ENCODE results near the gene SLC19A1.

SLC19A1 gene

DNA sequence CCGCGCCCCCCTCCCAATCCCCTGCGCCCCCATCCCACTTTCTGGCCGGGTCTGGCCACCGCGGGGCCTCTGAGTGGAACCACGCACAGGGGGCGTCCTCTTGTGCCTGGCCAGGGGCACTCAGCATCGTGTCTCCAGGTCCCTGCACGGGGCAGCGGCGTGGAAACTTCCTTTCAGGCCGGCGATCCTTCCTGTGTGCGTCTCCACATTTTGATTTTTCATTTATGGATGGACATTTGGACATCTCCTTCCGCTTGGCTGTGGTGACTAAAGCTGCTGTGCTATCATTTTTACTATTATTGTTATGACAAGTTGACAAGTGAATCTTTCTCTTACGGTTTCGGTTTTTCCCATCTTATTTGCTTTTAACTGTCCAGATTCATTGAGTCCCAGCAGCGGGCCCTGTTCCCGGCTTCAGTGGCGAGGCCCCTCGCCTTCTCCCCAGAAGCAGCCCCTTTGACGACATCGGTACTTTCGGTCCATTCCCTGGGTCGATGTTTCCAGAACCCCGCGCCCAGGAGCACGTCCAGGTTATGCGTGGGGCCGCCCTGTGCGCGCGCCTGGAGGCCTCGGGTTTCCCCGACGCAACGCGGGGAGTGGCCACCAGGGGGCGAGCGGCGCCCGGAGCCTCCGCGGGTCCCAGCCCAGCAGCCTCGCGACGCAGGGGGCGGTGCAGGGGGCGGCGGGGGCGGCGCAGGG, 12.4 kb upstream of the SLC19A1 start:
- no peaks in the 10 kb centered on the region for H3K27me3 ChIP-seq (ENCODE audit: insufficient read depth, low read length)
- H3K36me3 ChIP-seq (ENCODE audit: insufficient read depth, low read depth, low read length), result no peaks in the 10 kb centered on the region
- no peak overlapping the region; the same call in 1 of the 2 replicates for H3K9ac ChIP-seq (ENCODE audit: low read depth, low read length)
- H3K4me1 ChIP-seq (ENCODE audit: insufficient read depth, low read length), result peaks cover 3% of the 10 kb centered on the region; the same call in 1 of the 2 replicates
- H3K9me3 ChIP-seq (ENCODE audit: insufficient read depth, low read depth, low read length), result no peaks in the 10 kb centered on the region
- peak overlapping the region; percentile 61 for H3K4me3 ChIP-seq (ENCODE audit: low read length)
- H3K27ac ChIP-seq (ENCODE audit: low read length), result no peak overlapping the region

DNA sequence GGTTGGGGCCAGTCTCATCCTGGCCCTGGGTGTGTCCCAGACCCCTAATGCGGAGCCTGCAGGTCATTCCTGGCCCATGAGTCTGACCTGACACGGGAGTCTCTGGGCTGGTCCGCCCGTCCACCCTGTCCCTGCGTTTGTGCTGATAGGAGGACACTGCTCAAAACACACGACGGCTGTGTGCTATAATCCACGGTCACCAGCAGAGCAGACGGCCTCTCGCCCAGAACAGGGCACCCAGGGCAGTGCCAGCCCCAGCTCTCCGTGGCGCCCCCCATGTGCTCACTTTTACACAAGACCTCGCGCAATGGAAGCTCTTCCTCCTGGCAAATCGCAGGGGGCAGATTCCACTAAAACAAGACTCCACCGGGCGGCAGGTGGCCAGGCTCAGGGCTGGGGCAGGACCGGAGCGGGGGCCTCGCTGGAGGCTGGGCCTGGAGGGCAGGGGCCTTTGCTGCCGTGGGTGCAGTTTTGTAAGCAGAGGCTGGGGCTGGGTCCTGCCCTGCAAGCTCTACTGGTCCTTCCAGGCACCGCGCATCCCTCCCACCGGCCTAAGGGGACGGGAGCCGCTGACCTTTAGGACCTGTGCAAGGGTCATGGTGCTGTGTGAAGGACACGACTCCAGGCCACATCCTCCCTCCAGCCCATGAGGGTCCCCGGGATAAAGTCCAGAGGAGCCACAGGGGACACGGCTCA, 10.6 kb upstream of the SLC19A1 start:
- no peaks in the 10 kb centered on the region for H3K36me3 ChIP-seq (ENCODE audit: insufficient read depth, low read depth, low read length)
- no peaks in the 10 kb centered on the region for H3K27me3 ChIP-seq (ENCODE audit: insufficient read depth, low read length)
- H3K27ac ChIP-seq (ENCODE audit: low read length), result no peak overlapping the region
- H3K4me1 ChIP-seq (ENCODE audit: insufficient read depth, low read length), result peaks cover 3% of the 10 kb centered on the region; the same call in 1 of the 2 replicates
- no peaks in the 10 kb centered on the region for H3K9me3 ChIP-seq (ENCODE audit: insufficient read depth, low read depth, low read length)
- H3K9ac ChIP-seq (ENCODE audit: low read depth, low read length), result no peak overlapping the region
- H3K4me3 ChIP-seq (ENCODE audit: low read length), result no peak overlapping the region

DNA sequence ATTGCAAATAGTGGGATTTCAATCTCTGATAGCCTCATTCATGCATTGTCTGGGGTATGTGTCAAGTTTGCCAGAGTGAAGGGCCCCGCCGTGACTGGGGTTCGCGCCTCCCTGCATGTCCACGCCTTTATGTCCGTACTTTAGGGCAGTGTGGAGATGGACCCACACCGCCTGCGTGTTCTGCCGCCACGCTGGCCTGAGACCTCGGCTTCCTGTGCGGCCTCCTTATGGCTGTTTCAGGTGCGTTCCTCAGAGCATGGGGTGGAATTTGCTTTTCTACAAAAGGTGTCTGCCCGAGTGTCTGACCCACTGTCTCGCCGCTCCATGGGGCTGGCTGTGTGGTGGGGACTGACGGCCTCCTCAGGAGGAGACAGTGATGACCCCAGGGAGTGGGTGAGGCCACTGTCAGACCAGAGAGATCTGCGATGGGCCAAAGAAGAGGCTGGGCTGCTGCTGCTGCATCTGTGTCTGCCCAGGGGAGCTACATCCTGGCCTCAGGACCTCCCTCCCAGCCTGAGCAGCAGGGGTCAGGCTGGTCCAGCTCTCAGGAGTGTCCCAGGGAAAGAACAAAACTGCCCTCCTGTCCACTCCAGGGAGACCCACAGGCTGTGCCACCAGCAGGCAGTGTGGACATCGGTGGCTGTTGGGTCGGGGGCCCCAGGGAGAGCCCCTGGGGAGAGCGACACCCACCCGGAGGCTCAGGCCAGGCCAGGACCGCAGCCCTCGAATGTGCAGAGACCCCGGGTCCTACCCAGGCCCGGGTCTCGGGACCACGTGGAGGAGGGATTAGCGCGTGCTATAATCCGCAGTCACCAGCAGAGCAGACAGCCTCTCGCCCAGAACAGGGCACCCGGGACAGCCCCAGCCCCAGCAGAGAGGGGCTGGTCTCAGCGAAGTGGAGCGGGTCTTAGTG, 9.8 kb upstream of the SLC19A1 start:
- H3K4me1 ChIP-seq (ENCODE audit: insufficient read depth, low read length), result peaks cover 3% of the 10 kb centered on the region; the same call in 1 of the 2 replicates
- H3K9ac ChIP-seq (ENCODE audit: low read depth, low read length), result no peak overlapping the region
- no peaks in the 10 kb centered on the region for H3K27me3 ChIP-seq (ENCODE audit: insufficient read depth, low read length)
- no peak overlapping the region for H3K27ac ChIP-seq (ENCODE audit: low read length)
- no peaks in the 10 kb centered on the region for H3K9me3 ChIP-seq (ENCODE audit: insufficient read depth, low read depth, low read length)
- no peaks in the 10 kb centered on the region for H3K36me3 ChIP-seq (ENCODE audit: insufficient read depth, low read depth, low read length)
- no peak overlapping the region for H3K4me3 ChIP-seq (ENCODE audit: low read length)

DNA sequence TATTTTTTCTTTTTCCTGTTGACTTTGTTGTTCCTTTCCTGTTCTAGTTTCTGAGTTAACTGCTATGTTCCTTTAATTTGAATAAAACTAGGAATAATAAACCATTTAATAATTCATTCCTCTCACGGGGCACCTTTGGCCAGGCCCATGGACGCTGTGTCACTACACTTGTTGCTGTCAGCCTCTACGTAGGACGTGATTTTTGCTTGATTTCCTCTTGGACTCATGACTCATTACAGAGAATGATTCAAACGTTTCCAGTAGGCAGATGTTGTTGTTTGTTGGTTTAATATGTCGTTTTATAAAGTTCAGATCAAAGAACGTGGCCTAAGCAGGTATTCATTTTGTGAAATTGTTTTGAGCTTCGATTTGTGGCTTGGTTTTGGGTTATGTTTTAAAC, 9.1 kb upstream of the SLC19A1 start:
- H3K9ac ChIP-seq (ENCODE audit: low read depth, low read length), result no peak overlapping the region
- H3K27ac ChIP-seq (ENCODE audit: low read length), result no peak overlapping the region
- H3K36me3 ChIP-seq (ENCODE audit: insufficient read depth, low read depth, low read length), result no peaks in the 10 kb centered on the region
- no peak overlapping the region for H3K4me3 ChIP-seq (ENCODE audit: low read length)
- peaks cover 3% of the 10 kb centered on the region; the same call in 1 of the 2 replicates for H3K4me1 ChIP-seq (ENCODE audit: insufficient read depth, low read length)
- H3K9me3 ChIP-seq (ENCODE audit: insufficient read depth, low read depth, low read length), result no peaks in the 10 kb centered on the region
- H3K27me3 ChIP-seq (ENCODE audit: insufficient read depth, low read length), result no peaks in the 10 kb centered on the region

DNA sequence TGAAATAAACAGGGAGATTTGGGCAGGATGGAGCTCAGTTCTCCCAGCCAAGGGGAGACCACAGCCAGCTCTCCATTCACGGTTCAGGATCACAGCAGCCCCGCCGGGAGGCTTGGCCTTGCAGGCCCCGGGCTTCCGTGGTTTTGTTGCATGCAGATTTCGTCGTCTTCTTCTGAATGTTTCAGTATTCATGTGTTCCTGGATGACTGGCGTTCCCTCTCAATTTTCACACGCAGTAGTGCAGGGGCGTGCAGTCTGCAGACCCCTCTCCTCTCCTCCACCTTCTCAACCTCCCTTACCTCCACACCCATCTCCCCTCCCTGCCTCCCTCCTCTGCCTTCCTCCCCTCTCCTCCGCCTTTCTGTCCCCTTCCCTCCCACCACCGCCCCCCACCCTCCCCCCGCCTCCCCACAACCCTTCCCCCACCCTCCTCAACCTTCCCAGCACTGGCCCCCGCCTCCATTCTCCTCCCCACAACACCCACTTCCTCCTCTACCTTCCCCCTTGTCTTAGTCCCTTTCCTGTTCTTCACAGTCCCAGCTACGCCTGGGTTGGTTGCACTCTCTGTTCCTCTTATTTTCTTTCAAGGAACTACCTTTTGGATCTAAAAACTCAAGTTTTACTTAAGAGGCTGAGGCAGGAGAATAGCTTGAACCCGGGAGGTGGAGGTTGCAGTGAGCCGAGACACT, 8.4 kb upstream of the SLC19A1 start:
- Histone ChIP-seq H3K27me3 (ENCODE audit: insufficient read depth, low read length) (no peaks in the 10 kb centered on the region), H3K9ac (ENCODE audit: low read depth, low read length) (no peak overlapping the region), H3K36me3 (ENCODE audit: insufficient read depth, low read depth, low read length) (no peaks in the 10 kb centered on the region), H3K4me1 (ENCODE audit: insufficient read depth, low read length) (peaks cover 3% of the 10 kb centered on the region; the same call in 1 of the 2 replicates), H3K4me3 (ENCODE audit: low read length) (no peak overlapping the region), H3K9me3 (ENCODE audit: insufficient read depth, low read depth, low read length) (no peaks in the 10 kb centered on the region), H3K27ac (ENCODE audit: low read length) (no peak overlapping the region)

DNA sequence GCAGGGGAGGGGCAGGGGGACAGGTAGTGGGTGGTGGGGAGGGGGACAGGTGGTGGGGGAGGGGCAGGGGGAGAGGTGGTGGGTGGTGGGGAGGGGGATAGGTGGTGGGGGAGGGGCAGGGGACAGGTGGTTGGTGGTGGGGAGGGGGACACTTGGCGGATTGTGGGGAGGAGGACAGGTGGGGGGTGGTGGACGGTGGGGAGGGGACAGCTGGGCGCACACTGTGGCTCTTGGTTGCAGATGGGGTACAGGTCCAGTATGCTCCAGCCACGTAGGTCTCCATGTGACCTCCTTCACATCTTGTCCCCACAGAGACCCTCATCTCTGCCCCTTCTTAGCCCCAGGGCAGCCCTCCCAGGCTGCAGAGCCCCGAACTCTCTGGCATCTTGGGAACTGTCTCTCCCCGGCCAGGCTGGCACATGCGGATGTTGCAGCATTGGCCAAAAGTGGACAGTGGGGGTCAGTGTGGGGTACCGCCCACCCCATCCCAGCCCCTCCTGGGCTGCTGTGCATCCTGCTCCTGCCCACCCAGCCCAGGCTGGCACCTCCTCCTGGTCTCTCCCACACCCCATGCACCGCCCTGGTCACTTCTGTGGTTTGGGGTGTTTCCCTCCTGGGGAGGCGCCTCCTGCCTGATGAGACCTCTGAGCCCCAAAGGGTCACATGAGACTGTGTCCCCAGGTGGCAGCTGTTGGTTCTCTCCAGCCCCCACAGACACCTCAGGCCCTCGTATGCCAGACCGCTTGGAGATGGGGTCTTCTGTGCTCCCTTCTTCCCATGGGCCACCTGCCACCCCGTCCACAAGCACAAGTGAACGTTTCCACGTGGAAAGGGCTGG, 7.6 kb upstream of the SLC19A1 start:
- Histone ChIP-seq H3K27me3 (ENCODE audit: insufficient read depth, low read length) (no peaks in the 10 kb centered on the region), H3K36me3 (ENCODE audit: insufficient read depth, low read depth, low read length) (no peaks in the 10 kb centered on the region), H3K4me1 (ENCODE audit: insufficient read depth, low read length) (peaks cover 3% of the 10 kb centered on the region; the same call in 1 of the 2 replicates), H3K4me3 (ENCODE audit: low read length) (no peak overlapping the region), H3K9ac (ENCODE audit: low read depth, low read length) (no peak overlapping the region), H3K27ac (ENCODE audit: low read length) (no peak overlapping the region), H3K9me3 (ENCODE audit: insufficient read depth, low read depth, low read length) (no peaks in the 10 kb centered on the region)

DNA sequence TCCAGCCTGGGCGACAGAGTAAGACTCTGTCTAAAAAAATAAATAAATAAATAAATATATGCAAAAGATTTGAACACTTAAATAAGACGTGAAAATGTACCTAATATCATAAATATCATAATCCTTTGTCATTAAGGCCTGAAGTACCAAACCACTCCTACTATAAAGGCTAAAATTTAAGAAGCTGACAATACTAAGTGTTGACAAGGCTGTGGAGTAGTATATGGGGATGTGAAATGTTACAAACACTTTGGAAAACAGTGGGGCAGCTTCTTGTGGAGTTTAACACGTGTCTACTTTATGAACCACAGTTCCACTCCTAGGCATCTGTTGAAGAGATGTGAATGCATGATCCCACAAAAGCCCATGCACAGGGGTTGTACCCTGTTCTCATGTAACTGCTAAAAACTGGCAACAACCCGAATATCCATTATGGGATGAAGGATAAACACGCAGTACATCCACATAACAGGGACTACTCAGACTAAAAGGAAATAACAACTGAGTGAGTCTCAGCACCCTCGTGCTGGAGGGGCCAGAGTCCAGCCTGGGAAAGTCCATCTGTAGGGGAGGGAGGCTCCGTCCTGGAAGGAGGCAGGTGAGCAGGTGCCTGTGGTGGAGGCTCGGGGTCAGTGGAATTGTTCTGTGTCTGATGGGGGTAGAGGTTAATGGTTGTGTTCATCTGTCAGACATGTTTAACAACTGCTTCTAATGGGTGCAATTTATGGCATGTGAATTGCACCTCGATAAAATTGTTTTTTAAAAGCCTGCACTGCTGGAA, 6.7 kb upstream of the SLC19A1 start:
- peaks cover 3% of the 10 kb centered on the region; the same call in 1 of the 2 replicates for H3K4me1 ChIP-seq (ENCODE audit: insufficient read depth, low read length)
- no peaks in the 10 kb centered on the region for H3K36me3 ChIP-seq (ENCODE audit: insufficient read depth, low read depth, low read length)
- no peak overlapping the region for H3K9ac ChIP-seq (ENCODE audit: low read depth, low read length)
- no peaks in the 10 kb centered on the region for H3K27me3 ChIP-seq (ENCODE audit: insufficient read depth, low read length)
- no peaks in the 10 kb centered on the region for H3K9me3 ChIP-seq (ENCODE audit: insufficient read depth, low read depth, low read length)
- H3K27ac ChIP-seq (ENCODE audit: low read length), result no peak overlapping the region
- H3K4me3 ChIP-seq (ENCODE audit: low read length), result no peak overlapping the region

DNA sequence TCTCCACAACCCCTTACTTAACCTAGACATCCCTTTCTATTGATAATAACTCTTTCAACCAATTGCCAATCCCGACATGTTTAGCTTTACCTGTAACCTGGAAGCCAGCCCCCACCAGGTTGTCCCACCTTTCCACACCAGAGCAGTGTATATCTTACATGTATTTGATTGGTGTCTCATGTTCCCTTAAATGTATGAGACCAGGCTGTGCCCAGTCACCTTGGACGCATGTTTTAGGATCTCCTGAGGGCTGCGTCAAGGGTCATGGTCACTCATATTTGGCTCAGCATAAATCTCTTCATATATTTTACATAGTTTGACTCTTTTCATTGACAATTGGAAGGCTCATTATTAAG, 5.3 kb upstream of the SLC19A1 start:
- Histone ChIP-seq H3K4me3 (ENCODE audit: low read length) (no peak overlapping the region), H3K9me3 (ENCODE audit: insufficient read depth, low read depth, low read length) (no peaks in the 10 kb centered on the region), H3K27me3 (ENCODE audit: insufficient read depth, low read length) (no peaks in the 10 kb centered on the region), H3K36me3 (ENCODE audit: insufficient read depth, low read depth, low read length) (no peaks in the 10 kb centered on the region), H3K9ac (ENCODE audit: low read depth, low read length) (no peak overlapping the region), H3K27ac (ENCODE audit: low read length) (no peak overlapping the region), H3K4me1 (ENCODE audit: insufficient read depth, low read length) (peaks cover 3% of the 10 kb centered on the region)

- no peaks in the 10 kb centered on the region for H3K36me3 ChIP-seq (ENCODE audit: insufficient read depth, low read depth, low read length)
- H3K9ac ChIP-seq (ENCODE audit: low read depth, low read length), result no peak overlapping the region
- no peaks in the 10 kb centered on the region for H3K9me3 ChIP-seq (ENCODE audit: insufficient read depth, low read depth, low read length)
- no peak overlapping the region for H3K27ac ChIP-seq (ENCODE audit: low read length)
- H3K4me1 ChIP-seq (ENCODE audit: insufficient read depth, low read length), result peaks cover 3% of the 10 kb centered on the region
- H3K27me3 ChIP-seq (ENCODE audit: insufficient read depth, low read length), result no peaks in the 10 kb centered on the region
- no peak overlapping the region for H3K4me3 ChIP-seq (ENCODE audit: low read length)
Observed at GRCh38 chr21:45546636-45547544, 4.7 kb upstream of the SLC19A1 start.

Measured in iPS-20b (cell line).